ENCODE measurements around the gene AP2A1.

Gene AP2A1

DNA sequence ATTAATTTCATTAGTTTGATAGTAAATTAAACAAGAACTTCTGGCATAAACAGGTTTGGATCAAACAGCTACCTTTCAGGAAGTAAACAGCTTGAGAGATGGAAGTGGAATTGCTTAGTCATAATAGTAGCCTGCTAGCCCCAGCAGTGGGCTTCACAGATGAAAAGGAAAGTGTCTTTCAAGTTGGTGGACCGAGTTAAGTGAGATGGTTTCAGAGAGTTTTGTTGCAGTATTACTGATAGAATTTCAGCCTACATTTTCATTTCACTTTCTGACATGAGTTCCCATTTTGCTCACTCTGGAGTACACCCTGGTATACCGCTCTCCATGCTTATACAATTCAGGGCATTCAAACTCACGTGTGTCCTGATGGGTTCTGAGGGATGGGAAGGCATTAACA, 82.1 kb downstream of the AP2A1 start:
- H3K27ac ChIP-seq: no peak overlapping the region
- no peak for DNase-seq (ENCODE audit: low spot score)
- TF ChIP-seq, protein P1, sequence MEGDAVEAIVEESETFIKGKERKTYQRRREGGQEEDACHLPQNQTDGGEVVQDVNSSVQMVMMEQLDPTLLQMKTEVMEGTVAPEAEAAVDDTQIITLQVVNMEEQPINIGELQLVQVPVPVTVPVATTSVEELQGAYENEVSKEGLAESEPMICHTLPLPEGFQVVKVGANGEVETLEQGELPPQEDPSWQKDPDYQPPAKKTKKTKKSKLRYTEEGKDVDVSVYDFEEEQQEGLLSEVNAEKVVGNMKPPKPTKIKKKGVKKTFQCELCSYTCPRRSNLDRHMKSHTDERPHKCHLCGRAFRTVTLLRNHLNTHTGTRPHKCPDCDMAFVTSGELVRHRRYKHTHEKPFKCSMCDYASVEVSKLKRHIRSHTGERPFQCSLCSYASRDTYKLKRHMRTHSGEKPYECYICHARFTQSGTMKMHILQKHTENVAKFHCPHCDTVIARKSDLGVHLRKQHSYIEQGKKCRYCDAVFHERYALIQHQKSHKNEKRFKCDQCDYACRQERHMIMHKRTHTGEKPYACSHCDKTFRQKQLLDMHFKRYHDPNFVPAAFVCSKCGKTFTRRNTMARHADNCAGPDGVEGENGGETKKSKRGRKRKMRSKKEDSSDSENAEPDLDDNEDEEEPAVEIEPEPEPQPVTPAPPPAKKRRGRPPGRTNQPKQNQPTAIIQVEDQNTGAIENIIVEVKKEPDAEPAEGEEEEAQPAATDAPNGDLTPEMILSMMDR (IDR thresholded peaks at IDR 0.05): no peak
- no peak overlapping the region for H3K4me3 ChIP-seq

DNA sequence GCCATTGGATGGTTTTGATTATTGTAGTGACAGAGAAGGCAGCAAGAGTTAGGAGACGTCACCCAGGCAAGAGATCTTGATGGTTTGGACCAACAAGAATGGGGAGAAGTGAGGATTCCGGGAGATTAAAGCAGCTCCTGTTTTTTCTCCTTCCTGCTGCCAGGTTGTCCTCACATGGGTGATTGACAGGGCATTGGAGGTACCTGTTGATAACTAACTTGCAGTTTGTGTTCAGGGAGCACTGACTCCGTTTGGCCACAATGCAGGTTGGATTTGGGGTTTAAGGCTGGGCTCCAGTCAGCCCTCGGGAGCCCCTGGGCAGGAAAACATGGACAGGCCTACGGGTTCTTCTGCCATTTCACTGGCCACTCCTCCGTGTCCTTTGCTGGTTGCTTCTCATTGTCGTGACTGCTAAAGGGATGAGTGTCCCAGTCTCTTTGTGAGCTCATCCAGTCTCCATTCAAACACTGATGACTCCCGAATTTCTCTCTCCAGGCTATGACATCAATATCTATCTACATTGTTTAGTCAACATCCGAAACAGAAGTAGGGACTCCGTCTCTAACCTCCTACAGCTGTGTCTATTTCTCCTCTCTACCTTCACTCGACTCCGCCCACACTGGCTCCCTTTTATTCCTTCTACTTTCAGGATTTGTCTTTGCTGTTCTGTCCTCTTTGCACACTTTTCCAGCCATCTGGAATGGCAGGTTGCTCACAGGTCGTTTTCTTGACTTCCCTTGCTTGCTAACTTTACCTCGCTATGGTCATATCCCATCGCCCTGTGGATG, 82.8 kb downstream of the AP2A1 start:
- Histone ChIP-seq H3K27ac (peak overlapping the region; percentile 98 to 99), H3K4me3 (peak overlapping the region; percentile 95)
- DNase-seq (ENCODE audit: low spot score): no peak
- TF ChIP-seq, protein P1 (IDR thresholded peaks at IDR 0.05): no peak

- no peak for DNase-seq (ENCODE audit: low spot score)
- Histone ChIP-seq H3K4me3 (peak overlapping the region; percentile 95), H3K27ac (peak overlapping the region; percentile 98 to 99)
- TF ChIP-seq, protein P1 (IDR thresholded peaks at IDR 0.05): no peak
These were observed 83.4 kb downstream of the AP2A1 start for GRCh38 chr19:49850221-49850486.

GRCh38 chr19:49850487-49851342, 83.9 kb downstream of the AP2A1 start, which contains the start of gene PTOV1:
TSS of gene PTOV1 (plus strand) at chr19:49851159.
- peak; percentile 94 for DNase-seq (ENCODE audit: low spot score)
- Histone ChIP-seq H3K27ac (peak within 1 kb of the TSS; percentile 98 to 99), H3K4me3 (peak within 1 kb of the TSS; percentile 95)
- TF ChIP-seq, protein P1 (IDR thresholded peaks at IDR 0.05): no peak

- TF ChIP-seq, protein P1 (IDR thresholded peaks at IDR 0.05): no peak
- H3K4me3 ChIP-seq: peak overlapping the region; percentile 95
- no peak for DNase-seq (ENCODE audit: low spot score)
- peak overlapping the region; percentile 98 to 99 for H3K27ac ChIP-seq
These were observed 84.9 kb downstream of the AP2A1 start for GRCh38 chr19:49851456-49852259.

DNA sequence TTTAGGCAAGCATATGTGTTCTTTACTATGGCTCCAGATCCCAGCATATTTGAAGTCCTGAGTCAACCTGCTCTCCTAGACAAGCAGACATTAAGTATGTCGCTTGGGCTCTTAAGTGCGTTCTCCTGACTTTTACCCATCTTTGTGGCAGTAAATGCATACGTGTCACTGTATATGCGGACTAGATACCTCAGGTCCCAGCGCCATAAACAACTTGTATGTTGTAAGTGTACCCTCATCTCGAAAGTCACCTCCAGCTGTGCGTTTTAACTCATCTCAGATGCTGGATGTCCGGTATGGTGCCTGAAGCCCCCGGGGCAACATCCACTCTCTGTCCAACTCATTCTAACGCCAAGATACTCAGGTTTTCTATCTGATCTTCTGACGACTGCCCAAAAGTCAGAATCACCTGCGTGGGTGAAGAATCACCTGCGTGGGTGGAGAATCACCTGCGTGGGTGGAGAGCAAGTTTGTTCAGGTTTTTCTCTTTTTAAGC, 85.9 kb downstream of the AP2A1 start:
- Histone ChIP-seq H3K4me3 (peak overlapping the region; percentile 95), H3K27ac (no peak overlapping the region)
- DNase-seq (ENCODE audit: low spot score): no peak
- TF ChIP-seq, protein P1 (IDR thresholded peaks at IDR 0.05): no peak

All from coronary artery (tissue), 2 donors.